Measurements from ENCODE around the gene STAMBPL1.

- TF ChIP-seq CTCF (IDR thresholded peaks at IDR 0.05) (no peak), POLR2AphosphoS5 (IDR thresholded peaks at IDR 0.05; ENCODE audit: low read depth, low read length) (no peak), REST (IDR thresholded peaks at IDR 0.05; ENCODE audit: insufficient read depth in 1 of 2, low read depth in 2 of 2, low read length in 1 of 2) (no peak)
Observed at GRCh38 chr10:88833723-88834122, 46.3 kb upstream of the STAMBPL1 start.
